CD14-positive monocyte (primary cell): ENCODE measurements around the gene CLPSL1. TPM values are rescaled to one million over a fixed set of nuclear protein-coding genes. Genes with fewer than 3 reads are reported as not detected.

Experiments
- DNase-seq, 3 donors: peaks; one replicate each; pipeline ENCODE4 v3.0.0-alpha.2; 2011 to 2022
- H2AFZ ChIP-seq: 2 replicates; pipeline ENCODE4 v1.6.0; 2012; ENCODE audit warnings: mild to moderate bottlenecking, low read depth, low read length, inconsistent platforms; ENCODE audit not compliant: insufficient read depth, poor library complexity, severe bottlenecking
- H3K27ac ChIP-seq, 2 donors: 1 replicate in 1 of 2; 2 replicates in 1 of 2; pipeline ENCODE4 v1.5.1; 2012 to 2013; ENCODE audit warnings: low read length in 2 of 2, control low read depth in 1 of 2, inconsistent platforms in 1 of 2, low read depth in 1 of 2, mild to moderate bottlenecking in 1 of 2
- H3K27me3 ChIP-seq, 2 donors: one replicate each; pipeline versions ENCODE4 v1.6.0 to v1.6.1; 2011 to 2013; ENCODE audit warnings: low read length in 2 of 2; ENCODE audit not compliant: control insufficient read depth in 2 of 2, insufficient read depth in 2 of 2
- H3K36me3 ChIP-seq, 2 donors: replicated peaks in 1 of 2; 1 replicate in 1 of 2; 2 replicates in 1 of 2; pipeline versions ENCODE4 v1.5.1 to v1.6.1; 2012 to 2013; ENCODE audit warnings: low read length in 2 of 2, control low read depth in 1 of 2, inconsistent platforms in 1 of 2, mild to moderate bottlenecking in 1 of 2; ENCODE audit not compliant: insufficient read depth in 2 of 2, control insufficient read depth in 1 of 2
- H3K4me1 ChIP-seq, 2 donors: 1 replicate in 1 of 2; 2 replicates in 1 of 2; pipeline versions ENCODE4 v1.5.1 to v1.6.1; 2012 to 2013; ENCODE audit warnings: low read length in 2 of 2, control low read depth in 1 of 2, inconsistent platforms in 1 of 2, mild to moderate bottlenecking in 1 of 2, moderate library complexity in 1 of 2; ENCODE audit not compliant: insufficient read depth in 2 of 2, control insufficient read depth in 1 of 2
- H3K4me2 ChIP-seq: replicated peaks from 2 replicates; pipeline ENCODE3; 2012; ENCODE audit warnings: low read length, moderate library complexity, mild to moderate bottlenecking; ENCODE audit not compliant: poor library complexity, severe bottlenecking; ENCODE audit errors: extremely low read depth
- H3K4me3 ChIP-seq, 3 experiments: fragments of 200-600 bp in 1 of 3; sonication (generic) in 1 of 3; replicated peaks in 1 of 3; 1 replicate in 2 of 3; 2 replicates in 1 of 3; pipeline ENCODE4 v1.5.1; 2011 to 2013; ENCODE audit warnings: low read length in 3 of 3, mild to moderate bottlenecking in 3 of 3, control low read depth in 2 of 3, low read depth in 2 of 3, inconsistent platforms in 1 of 3, moderate library complexity in 1 of 3
- H3K79me2 ChIP-seq: 2 replicates; pipeline ENCODE4 v1.6.0; 2012; ENCODE audit warnings: mild to moderate bottlenecking, control low read depth, inconsistent platforms, low read length, moderate library complexity; ENCODE audit not compliant: insufficient read depth
- H3K9ac ChIP-seq: 2 replicates; pipeline ENCODE4 v1.6.0; 2017; ENCODE audit warnings: low read length, mild to moderate bottlenecking; ENCODE audit not compliant: insufficient read depth, poor library complexity, severe bottlenecking
- H3K9me3 ChIP-seq, 2 donors: replicated peaks in 1 of 2; 1 replicate in 1 of 2; 2 replicates in 1 of 2; pipeline versions ENCODE4 v1.5.1 to v1.6.1; 2012 to 2013; ENCODE audit warnings: low read length in 2 of 2, control low read depth in 1 of 2; ENCODE audit not compliant: control insufficient read depth in 1 of 2, insufficient read depth in 1 of 2
- H4K20me1 ChIP-seq: 2 replicates; pipeline ENCODE4 v1.6.0; 2012; ENCODE audit warnings: mild to moderate bottlenecking, low read length, control low read depth, moderate library complexity; ENCODE audit not compliant: insufficient read depth
- H3K27ac Mint-ChIP-seq, 7 donors: one replicate each; pipeline ENCODE4 v1.8.0; 2020; ENCODE audit warnings: mild to moderate bottlenecking in 7 of 7, mixed read lengths in 7 of 7, moderate library complexity in 6 of 7, inconsistent platforms in 2 of 7
- H3K27me3 Mint-ChIP-seq, 3 donors: one replicate each; pipeline ENCODE4 v1.8.0; 2021 to 2022; ENCODE audit warnings: low read depth in 3 of 3, mild to moderate bottlenecking in 3 of 3, mixed read lengths in 3 of 3, moderate library complexity in 3 of 3, inconsistent platforms in 1 of 3
- H3K36me3 Mint-ChIP-seq, 2 donors: one replicate each; pipeline ENCODE4 v1.8.0; 2020; ENCODE audit warnings: mixed read lengths in 2 of 2, inconsistent platforms in 1 of 2, mild to moderate bottlenecking in 1 of 2
- H3K4me1 Mint-ChIP-seq: one replicate; pipeline ENCODE4 v1.8.0; 2020; ENCODE audit warnings: mild to moderate bottlenecking, mixed read lengths
- H3K4me3 Mint-ChIP-seq, 2 donors: one replicate each; pipeline ENCODE4 v1.8.0; 2020; ENCODE audit warnings: mild to moderate bottlenecking in 2 of 2, mixed read lengths in 2 of 2, moderate library complexity in 1 of 2
- H3K9me3 Mint-ChIP-seq, 7 donors: one replicate each; pipeline ENCODE4 v1.8.0; 2020 to 2022; ENCODE audit warnings: mixed read lengths in 7 of 7, mild to moderate bottlenecking in 6 of 7, moderate library complexity in 6 of 7, inconsistent platforms in 2 of 7
- CTCF ChIP-seq: fragments of 200-600 bp; IDR thresholded peaks from one replicate; pipeline ENCODE4 v1.8.0; 2022; ENCODE audit warnings: antibody characterized with exemption, mild to moderate bottlenecking
- WGBS: methylation state at CpG from one replicate; pipeline ENCODE4 v1.1.5; 2013; ENCODE audit warnings: missing lambda C conversion rate; ENCODE audit not compliant: insufficient coverage; 5-methylcytosine and 5-hydroxymethylcytosine counted together
- intact Hi-C, 2 donors: fragments of 100-400 bp; cut with micrococcal nuclease; formaldehyde crosslinking; loops; one replicate each; pipeline versions ENCODE4 v1.15.0 to v1.15.1; 2023
- polyA plus RNA-seq, 3 donors: library from polyadenylated mRNA; depleted of rRNA in 1 of 3; unstranded in 2 of 3; stranded (reverse) in 1 of 3; fragments of 300-500 nt in 2 of 3; fragments of >200 nt in 1 of 3; fragmentation: Illumina TruSeq in 2 of 3; gene quantifications; 1 replicate in 2 of 3; 2 replicates in 1 of 3; pipeline ENCODE4 v1.2.3, GENCODE V29; 2012 to 2021

CLPSL1 gene
- polyA plus RNA-seq, 3 donors = not detected

DNA sequence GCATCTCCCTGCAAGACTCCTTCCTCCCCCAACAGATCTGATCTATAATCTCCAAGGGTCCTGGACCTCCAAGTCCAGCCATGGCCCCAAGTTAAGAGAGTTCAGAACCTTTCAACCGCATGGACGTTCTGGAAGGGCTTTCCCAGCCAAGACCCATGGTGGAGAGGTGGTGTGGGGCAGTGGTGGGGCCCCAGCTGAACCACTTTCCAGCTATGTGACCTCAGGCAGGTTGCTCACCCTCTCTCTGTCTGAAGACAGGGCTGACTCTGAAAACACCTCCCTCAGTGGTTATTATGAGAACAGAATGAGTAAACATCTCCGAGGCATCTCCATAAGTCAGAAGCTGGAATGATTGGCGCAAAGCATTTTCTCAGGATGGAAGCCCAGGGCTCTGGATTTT, 15.4 kb downstream of the CLPSL1 start:
- TF ChIP-seq CTCF = no peak
- no peak overlapping the region for H3K4me3 Mint-ChIP-seq
- Histone ChIP-seq H2AFZ (no peak overlapping the region), H3K4me3 (no peak overlapping the region), H3K4me2 (no peak overlapping the region), H3K79me2 (no peaks in the 10 kb centered on the region), H3K27me3 (no peaks in the 10 kb centered on the region), H3K27ac (no peak overlapping the region), H3K9me3 (no peaks in the 10 kb centered on the region), H3K9ac (no peak overlapping the region), H4K20me1 (no peaks in the 10 kb centered on the region), H3K36me3 (no peaks in the 10 kb centered on the region), H3K4me1 (no peaks in the 10 kb centered on the region)
- no peaks in the 10 kb centered on the region for H3K36me3 Mint-ChIP-seq
- 78% methylated on average over 2 of the region's 4 CpGs for WGBS
- DNase-seq = no peak
- peaks cover 0 to 2% (median 0%) of the 10 kb centered on the region in 7 donors for H3K9me3 Mint-ChIP-seq
- intact Hi-C loops = no loop called here
- peaks cover 11 to 14% (median 13%) of the 10 kb centered on the region in 3 donors for H3K27me3 Mint-ChIP-seq
- H3K4me1 Mint-ChIP-seq = no peaks in the 10 kb centered on the region
- H3K27ac Mint-ChIP-seq = no peak overlapping the region

- TF ChIP-seq CTCF = no peak
- peaks cover 0 to 2% (median 0%) of the 10 kb centered on the region in 7 donors for H3K9me3 Mint-ChIP-seq
- no peaks in the 10 kb centered on the region for H3K4me1 ChIP-seq
- intact Hi-C loops = loop anchor here in 1 of 2 donors (1.0 kb wide), 1 partner anchor 11 kb away; no protein-coding TSS in a partner anchor
- H3K9me3 ChIP-seq = no peaks in the 10 kb centered on the region
- H3K4me3 ChIP-seq = no peak overlapping the region
- no peak for DNase-seq
- no peak overlapping the region for H3K27ac ChIP-seq
- 92% methylated on average over 8 of the region's 8 CpGs for WGBS
- H3K27me3 Mint-ChIP-seq = peaks cover 9 to 14% (median 11%) of the 10 kb centered on the region in 3 donors
- no peaks in the 10 kb centered on the region for H3K36me3 Mint-ChIP-seq
- no peak overlapping the region for H3K4me3 Mint-ChIP-seq
- H3K4me2 ChIP-seq = no peak overlapping the region
- no peaks in the 10 kb centered on the region for H3K27me3 ChIP-seq
- H3K79me2 ChIP-seq = no peaks in the 10 kb centered on the region
- no peak overlapping the region for H3K27ac Mint-ChIP-seq
- H3K36me3 ChIP-seq = no peaks in the 10 kb centered on the region
- H2AFZ ChIP-seq = no peak overlapping the region
- H3K4me1 Mint-ChIP-seq = no peaks in the 10 kb centered on the region
- no peak overlapping the region for H3K9ac ChIP-seq
- H4K20me1 ChIP-seq = no peaks in the 10 kb centered on the region
Observed at GRCh38 chr6:35797837-35798526, 17.2 kb downstream of the CLPSL1 start.
